Activated T-cell treated with anti-CD3 and anti-CD28 coated beads for 48 hours (primary cell): ENCODE results near the gene TUBB2A.
"Not testable (repeated sequence)": the region's sequence is repeated elsewhere in the genome, so short reads cannot be mapped to it uniquely, and the experiment has no call there.

Source experiments
- DNase-seq: peaks from one replicate; pipeline ENCODE4 v3.0.0-alpha.2; 2020; ENCODE audit warnings: low read depth

TUBB2A gene

DNA sequence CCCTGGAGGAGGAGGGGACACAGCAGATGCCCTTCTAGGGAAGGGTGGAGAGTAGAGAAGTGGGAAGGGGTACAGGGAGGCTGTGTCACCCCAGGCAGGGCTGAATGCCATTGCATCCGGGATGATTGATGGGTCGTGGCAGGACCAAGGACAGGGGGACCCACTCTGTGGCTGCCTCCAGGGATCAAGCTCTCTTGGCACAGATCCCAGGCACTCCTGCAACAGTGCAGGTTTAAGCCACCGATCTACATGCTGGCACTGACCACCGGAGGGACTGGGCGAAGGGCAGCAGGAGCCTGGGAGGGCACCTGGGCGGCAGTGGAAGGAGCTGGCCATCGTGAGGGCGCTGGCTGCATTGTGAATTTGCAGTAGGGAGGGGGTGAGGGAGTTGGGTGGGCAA lies 22.6 kb upstream of the TUBB2A start:
- DNase-seq = not testable (repeated sequence)

DNA sequence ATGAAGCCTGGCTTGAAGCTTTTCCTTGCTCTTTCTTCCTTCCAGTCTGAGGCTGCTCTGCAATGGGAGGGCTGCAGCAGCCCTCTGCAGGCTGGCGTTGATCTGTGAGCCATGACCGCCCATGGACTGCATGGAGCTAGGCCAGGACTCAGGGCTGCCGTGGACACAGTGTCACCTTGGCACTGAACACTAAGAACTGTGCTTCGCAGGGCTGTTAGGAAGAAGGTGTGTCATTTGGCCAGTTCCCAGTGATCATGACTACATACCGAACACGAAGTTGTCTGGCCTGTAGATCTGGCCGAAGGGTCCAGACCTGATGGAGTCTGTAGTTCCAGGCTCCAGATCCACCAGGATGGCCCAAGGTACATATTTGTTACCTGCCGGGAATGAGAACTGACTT lies 21.3 kb upstream of the TUBB2A start:
- not testable (repeated sequence) for DNase-seq

DNA sequence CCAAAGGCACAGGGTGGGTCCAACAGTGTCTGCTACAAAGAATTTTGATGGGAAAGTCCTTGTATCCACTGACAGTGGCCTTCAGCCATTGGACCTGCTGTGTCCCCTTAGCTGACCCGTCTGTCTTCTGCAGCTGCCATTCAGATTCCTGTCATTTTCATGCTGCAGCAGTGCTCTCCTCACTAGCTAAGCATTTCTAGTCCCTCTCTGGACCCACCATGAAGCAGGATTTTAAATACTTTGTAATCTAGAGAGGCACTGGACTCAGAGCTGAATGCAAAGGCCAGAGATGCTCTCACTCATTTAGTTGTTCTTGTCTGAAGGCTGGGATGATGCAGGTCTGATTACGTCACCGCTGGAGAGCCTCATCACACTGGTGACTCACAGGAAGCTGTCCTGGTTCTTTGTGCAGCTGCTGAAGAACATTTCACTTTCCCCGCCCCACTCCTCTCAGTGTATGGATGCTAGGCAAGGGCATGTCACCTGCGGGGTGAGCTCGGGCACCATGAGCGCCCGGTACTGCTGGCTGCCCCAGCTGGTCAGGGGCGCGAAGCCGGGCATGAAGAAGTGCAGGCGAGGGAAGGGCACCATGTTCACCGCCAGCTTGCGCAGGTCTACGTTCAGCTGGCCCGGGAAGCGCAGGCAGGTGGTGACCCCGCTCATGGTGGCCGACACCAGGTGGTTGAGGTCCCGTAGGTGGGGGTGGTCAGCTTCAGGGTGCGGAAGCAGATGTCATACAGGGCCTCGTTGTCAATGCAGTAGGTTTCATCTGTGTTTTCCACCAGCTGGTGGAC lies 19.4 kb upstream of the TUBB2A start:
- peak; percentile 36 for DNase-seq

DNA sequence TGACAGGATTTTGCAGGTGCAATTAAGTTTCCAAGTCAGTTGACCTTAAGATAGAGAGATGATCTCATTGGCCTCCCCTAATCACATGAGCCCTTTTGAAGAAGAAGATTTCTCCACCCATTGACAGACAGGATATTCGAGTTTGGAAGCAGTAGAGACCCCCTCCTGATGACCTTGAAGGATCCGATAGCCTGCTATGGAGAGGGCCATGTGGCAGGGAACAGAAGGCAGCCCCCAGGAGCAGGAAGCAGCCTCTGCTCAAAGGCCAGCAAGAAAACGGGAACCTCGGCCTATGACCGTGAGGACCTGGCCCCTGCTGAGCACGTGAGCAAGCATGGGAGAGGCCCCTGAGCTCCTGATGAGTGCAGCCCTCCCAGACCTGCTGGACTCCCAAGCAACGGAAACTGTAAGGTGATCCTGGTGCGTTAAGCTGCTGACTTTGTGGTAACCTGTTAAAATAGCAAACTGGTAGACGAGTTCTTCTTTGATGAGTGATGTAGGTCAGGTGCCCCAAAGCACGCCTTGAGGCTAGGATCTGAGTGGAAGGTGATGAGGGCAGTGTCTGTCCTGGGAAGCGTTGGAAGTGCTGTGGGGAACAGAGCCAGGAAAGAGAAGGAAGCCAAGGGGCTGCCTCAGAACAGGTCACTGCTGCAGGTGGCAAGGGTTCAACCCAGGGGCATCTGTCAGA lies 18.5 kb upstream of the TUBB2A start:
- no peak for DNase-seq

DNA sequence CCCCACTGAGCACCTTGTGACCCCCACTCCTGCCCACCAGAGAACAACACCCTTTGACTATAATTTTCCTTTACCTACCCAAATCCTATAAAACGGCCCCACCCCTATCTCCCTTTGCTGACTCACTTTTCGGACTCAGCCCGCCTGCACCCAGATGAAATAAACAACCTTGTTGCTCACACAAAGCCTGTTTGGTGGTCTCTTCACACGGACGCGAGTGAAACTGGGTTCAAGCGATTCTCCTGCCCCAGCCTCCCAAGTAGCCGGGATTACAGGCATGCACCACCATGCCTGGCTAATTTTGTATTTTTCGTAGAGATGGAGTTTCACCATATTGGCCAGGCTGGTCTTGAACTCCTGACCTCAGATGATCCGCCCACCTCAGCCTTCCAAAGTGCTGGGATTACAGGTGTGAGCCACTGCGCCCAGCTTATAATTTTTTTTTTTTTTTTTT lies 16.3 kb upstream of the TUBB2A start:
- DNase-seq = not testable (repeated sequence)

DNA sequence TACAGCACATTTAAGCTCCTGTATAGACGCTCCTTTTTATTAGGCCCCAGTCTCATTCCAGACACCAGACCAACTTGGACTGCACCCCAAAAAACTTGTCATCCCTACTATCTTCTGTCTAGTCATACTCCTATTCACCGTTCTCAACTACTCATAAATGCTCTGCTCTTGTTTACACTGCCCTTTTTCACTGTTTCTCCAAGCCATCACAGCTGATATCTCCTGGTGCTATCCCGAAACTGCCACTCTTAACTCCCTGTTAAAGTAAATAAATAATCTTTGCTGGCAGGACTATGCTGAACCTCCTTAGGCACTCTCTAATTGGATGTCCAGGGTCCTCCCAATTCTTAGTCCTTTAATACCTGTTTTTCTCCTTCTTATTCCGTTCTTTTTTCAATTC lies 15.4 kb upstream of the TUBB2A start:
- DNase-seq = not testable (repeated sequence)

DNA sequence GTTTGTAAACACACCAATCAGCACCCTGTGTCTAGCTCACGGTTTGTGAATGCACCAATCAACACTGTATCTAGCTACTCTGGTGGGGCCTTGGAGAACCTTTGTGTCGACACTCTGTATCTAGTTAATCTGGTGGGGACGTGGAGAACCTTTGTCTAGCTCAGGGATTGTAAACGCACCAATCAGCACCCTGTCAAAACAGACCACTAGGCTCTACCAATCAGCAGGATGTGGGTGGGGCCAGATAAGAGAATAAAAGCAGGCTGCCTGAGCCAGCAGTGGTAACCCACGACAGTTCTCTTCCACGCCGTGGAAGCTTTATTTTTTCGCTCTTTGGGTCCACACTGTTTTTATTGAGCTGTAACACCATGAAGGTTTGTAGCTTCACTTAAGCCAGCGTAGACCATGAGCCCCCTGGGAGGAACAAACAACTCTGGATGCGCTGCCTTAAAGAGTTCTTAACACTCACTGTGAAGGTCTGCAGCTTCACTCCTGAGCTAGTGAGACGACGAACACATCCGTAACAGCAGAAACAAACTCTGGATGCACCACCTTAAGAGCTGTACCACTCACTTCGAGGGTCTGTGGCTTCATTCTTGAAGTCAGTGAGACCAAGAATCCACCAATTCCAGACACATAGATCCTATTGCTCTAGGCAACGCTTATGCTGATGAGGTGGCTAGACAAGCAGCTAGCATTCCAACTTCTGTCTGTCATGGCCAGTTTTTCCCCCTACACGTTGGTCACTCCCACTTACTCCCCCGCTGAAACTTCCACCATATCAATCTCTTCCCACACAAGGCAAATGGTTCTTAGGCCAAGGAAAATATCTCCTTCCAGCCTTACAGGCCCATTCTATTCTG lies 14.2 kb upstream of the TUBB2A start:
- not testable (repeated sequence) for DNase-seq

DNA sequence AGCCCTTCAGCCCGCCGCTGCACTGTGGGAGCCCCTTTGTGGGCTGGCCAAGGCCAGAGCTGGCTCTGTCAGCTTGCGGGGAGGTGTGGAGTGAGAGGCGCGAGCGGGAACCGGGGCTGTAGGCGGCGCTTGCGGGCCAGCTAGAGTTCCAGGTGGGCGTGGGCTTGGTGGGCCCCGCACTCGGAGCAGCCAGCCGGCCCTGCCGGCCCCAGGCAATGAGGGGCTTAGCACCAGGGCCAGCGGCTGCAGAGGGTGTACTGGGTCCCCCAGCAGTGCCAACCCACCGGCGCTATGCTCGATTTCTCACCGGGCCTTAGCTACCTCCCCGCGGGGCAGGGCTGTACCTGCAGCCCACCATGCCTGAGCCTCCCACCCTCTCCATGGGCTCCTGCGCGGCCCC lies 13.3 kb upstream of the TUBB2A start:
- not testable (repeated sequence) for DNase-seq

DNA sequence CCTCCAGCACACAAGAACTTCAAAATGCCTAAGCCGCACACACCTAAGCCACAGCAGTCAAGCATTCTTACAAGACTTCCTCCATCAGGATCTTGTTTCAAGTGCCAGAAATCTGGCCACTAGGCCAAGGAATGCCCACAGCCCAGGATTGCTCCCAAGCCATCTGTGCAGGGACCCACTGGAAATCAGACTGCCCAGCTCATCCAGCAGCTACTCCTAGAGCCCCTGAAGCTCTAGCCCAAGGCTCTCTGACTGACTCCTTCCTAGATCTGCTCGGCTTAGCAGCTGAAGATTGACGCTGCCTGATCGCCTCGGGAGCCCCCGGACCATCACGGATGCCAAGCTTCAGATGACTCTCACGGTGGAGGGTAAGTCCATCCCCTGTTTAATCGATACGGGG lies 10.7 kb upstream of the TUBB2A start:
- not testable (repeated sequence) for DNase-seq

DNA sequence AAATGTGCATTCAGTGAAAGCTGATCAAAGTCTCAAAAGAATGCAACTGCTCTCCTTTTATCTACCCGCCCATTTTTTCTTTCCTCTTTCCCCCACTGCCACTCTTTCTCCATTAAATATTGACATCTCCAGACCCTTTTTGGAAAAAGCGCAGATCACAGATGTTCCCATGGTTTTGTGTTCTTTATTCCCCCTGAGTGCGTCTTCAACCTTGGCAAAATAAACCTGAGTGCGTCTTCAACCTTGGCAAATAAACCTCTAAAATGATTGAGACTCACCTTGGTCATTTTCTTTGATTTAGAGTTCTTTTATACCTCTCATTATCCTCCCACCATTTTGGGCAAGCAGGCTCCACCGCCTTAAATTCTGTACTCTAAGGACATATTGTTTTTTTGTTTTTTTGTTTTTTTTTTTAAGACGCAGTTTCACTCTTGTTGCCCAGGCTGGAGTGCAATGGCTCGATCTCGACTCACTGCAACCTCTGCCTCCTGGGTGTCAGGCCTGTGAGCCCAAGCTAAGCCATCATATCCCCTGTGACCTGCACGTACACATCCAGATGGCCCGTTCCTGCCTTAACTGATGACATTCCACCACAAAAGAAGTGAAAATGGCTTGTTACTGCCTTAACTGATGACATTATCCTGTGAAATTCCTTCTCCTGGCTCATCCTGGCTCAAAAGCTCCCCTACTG lies 9.3 kb upstream of the TUBB2A start:
- DNase-seq = not testable (repeated sequence)

DNA sequence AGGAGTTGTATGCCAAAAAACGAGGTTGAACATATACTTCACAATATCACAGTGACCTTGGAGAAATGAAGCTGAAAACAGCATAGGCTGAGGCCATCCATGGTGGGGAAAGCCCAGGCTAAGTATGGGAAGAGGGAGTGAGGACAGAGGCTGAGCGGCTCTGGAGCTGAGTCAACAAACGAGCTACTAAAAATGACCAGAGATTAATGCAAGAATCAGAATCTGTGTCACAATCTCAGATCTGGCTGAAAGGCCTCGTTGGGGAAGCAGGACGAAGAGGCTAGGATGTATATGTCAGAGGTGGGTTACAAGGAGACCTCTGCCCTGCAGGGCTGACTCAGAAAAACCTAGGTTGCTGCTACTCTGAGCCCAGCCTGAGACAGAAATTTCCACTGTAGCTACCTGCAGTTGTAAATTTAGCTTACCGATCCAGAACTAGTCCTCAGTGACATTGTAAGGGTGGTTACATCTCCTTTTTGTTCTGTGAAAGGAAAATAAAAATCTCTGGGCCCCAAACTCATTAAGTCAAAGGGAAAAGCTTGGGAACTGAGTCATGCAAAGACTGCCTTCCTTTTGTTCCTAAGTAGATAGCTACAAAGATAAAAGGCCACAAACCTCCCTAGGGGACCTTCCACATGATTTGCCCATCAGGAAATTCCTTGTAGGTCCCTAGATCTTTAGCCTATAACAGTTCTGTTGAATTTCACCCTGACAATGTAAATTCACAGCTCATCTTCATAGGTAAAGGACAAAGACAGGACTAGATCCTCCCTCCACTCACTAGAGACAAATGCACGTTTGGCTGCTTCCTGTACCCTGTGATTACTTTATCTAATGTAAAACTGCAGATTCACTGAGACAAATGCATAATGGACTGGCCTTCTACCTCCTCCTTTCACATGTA lies 8.5 kb upstream of the TUBB2A start:
- DNase-seq = no peak

DNA sequence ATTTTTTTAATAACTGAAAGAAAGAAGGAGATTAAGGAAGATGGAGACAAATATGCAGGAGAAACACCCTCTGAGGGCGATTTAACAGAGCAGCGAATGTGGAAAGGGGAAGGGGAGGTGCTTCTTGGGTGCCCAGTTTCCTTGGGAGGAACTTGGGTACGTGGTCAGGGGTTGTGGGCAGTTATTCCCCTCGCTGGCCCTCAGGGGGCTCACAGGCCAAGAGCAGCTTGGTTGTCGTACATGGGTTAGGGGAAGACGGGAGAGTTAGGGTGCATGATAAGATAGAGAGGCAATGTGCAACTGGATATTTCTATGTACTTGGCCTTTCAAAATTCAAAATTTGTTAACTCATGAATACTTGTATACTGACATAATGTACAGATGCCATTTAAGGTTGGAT lies 7.0 kb upstream of the TUBB2A start:
- DNase-seq = no peak

DNA sequence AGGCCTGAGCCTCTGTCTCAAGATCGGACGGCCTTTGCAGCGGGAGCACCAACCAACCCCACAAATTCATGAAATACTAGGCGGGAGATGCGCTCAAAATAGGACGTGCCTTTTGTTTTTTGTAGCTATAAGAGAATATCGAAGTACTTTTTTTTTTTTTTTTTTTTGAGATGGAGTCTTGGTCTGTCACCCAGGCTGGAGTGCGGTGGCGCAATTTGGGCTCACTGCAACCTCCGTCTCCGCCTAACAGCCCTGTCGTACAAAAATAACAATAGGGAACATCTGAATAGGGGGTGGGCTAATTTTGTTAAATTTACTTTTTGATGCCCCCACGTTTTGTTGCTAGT lies 5.9 kb upstream of the TUBB2A start:
- DNase-seq = no peak

DNA sequence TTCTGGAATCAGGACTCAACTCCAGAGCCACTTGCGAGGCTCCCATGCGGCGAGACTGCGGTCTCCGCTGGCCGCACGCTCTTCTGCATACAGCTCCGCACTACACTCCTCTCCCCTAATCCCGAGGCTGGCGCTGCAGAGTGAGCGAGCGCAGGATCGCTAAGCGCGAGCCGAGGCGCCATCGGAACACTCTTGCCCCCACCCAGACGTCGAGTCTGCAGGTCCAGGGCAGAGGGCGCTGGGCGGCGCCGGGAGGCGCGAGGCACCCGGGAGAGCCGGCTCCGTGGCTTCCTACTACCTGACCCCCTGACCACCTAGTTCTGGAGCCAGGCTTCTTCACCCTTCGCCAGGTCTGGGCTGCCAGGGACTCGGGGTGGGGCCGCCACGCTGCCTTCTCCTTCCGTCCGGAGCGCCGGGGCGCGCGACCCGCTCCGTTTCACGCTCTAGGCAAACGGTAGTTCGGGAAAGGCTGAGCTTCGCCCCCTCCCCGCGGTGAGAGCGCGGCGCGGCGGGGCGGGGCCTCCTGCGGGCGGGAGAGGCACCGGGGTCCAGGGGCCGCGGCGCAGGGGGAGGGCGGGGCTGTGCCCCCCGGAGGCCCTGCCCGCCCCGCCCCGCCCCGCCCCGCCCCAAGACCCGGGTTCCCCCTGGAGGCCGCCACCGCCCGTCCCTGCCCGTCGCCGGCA lies 5.4 kb upstream of the TUBB2A start:
- DNase-seq = peak; percentile 48

DNA sequence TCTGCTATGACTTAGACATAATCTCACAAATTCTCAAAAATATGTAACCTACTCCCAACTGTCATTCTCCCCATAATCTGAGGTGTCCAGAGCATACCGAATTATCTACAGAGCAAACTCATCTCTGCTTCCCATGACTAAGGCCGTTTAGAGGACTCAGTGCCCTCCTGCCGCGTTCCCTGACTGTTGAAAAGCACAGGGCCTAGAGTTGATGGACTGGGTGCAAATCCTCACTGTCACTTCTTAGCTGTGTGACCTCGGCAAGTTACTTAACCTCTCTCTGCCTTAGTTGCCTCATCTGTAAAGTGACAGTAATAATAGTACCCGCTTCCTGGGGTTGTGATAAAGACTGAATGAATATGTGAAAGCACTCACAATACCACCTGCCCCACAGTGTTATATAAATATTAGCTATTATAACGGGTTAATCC lies 4.7 kb upstream of the TUBB2A start:
- DNase-seq = no peak

DNA sequence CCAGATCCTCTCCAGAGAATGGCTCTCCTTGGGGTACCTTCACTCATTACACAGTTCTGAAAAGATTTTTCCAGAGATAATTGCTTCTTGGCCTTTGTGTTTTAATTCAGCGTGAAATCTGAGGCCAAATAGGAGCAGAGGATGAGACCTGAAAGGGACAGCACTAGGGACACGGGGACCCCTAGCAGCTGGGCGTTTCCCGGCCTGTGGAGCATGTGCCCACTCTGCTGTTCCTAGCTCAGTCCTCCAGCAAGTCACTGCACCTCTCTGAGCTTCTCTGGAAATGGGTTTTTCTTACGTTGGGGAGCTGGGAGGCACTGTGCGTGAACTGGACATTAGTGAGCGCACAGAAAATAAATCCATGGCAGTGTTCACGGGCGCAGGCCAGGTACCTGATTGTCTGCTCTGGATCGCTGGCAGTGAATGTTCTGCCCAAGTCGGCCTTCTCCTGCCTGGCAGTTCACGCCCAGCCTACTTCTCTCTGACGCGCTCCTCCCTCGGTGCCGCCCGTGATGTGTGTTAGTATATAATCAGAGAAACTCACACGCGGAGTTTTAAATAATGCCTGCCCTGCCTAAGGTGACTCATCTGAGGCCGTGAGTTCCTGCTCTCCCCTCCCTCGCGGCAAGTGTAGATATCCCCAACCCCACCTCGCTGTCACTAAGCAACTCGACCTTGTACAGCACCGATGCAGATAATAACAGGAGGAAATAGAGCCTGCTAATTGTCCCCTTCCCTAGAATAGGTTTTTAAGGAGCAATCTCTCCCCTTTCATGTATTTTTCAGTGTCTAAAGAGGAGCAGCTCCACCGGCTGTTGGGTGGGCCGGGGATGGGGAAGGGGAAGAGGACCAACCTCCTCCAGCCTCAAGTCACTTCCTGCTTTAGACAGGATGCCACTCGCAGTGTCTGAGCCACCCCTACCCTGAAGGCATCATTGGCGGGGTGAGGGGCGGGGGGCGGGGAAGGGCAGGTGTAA lies 2.7 kb upstream of the TUBB2A start:
- DNase-seq = peak; percentile 28

DNA sequence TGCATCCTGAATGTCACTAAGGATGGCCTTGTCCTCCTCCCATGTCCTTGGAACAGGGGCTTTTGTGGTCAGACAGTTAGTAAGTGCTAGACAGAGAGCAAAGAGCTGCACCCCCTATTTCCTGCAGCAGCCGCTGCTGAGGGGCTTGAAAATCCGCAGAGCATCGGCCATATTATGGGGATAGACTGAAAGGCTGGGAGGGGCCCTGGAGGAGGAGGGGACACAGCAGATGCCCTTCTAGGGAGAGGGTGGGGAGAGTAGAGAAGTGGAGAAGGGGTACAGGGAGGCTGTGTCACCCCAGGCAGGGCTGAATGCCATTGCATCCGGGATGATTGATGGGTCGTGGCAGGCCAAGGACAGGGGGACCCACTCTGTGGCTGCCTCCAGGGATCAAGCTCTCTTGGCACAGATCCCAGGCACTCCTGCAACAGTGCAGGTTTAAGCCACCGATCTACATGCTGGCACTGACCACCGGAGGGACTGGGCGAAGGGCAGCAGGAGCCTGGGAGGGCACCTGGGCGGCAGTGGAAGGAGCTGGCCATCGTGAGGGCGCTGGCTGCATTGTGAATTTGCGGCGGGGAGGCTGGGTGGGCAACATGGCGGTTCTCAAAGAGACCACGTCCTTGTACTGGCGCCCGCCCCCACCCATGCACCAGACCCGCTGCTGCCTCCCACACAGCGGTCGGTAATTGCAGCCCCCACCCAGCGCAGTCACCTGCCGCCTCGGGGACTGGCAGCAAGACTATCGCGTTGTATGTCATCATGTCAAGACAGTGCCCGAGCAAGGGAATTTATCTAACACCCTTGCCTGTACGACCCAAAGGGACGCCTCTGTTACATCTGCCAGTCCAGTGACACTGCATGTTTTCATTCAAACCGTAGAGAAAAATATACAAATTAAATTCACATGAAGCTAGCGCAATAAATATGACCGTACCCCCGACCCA lies 887 bp downstream of the TUBB2A start:
- peak; percentile 3 for DNase-seq

DNA sequence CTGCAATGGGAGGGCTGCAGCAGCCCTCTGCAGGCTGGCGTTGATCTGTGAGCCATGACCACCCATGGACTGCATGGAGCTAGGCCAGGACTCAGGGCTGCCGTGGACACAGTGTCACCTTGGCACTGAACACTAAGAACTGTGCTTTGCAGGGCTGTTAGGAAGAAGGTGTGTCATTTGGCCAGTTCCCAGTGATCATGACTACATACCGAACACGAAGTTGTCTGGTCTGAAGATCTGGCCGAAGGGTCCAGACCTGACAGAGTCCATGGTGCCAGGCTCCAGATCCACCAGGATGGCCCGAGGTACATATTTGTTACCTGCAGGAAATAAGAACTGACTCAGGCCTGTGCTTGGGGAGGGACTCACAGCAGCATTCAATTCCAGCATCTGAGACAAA lies 1.9 kb downstream of the TUBB2A start:
- DNase-seq = not testable (repeated sequence)
